ENCODE results near the gene NR4A3.

DNA sequence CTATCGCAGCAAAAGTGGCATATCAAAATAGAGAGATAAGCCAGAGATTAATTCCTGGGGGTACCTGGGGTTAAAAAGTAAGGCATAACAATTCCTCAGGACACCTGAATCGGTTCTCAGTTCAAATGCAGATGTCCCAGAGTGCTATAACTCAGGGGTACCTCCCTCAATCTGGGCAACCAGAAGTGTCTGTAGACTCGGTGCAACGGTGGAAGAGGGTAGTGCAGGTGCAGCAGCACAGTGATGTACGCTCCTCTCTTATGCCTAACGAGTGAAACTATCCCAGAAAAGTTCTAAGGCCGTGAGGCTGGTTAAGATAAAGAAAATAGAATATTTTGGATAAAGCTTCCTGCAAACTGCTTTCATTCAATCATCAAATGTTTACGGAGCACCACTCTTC lies 7.9 kb upstream of the NR4A3 start:
- TF ChIP-seq CTCF (conservative IDR thresholded peaks at IDR 0.05; ENCODE audit: low read length) (no peak), EZH2phosphoT487 (IDR thresholded peaks at IDR 0.05; ENCODE audit: borderline replicate concordance) (no peak)

All from Loucy (cell line).